ENCODE results near the gene TMEM215. TPM values are rescaled to one million over a fixed set of nuclear protein-coding genes. Genes with fewer than 3 reads are reported as not detected.
"Not testable (repeated sequence)": the region's sequence is repeated elsewhere in the genome, so short reads cannot be mapped to it uniquely, and the experiment has no call there.

TMEM215 gene
- total RNA-seq, result not detected in 2 replicates
- polyA plus RNA-seq (2012), result not detected

DNA sequence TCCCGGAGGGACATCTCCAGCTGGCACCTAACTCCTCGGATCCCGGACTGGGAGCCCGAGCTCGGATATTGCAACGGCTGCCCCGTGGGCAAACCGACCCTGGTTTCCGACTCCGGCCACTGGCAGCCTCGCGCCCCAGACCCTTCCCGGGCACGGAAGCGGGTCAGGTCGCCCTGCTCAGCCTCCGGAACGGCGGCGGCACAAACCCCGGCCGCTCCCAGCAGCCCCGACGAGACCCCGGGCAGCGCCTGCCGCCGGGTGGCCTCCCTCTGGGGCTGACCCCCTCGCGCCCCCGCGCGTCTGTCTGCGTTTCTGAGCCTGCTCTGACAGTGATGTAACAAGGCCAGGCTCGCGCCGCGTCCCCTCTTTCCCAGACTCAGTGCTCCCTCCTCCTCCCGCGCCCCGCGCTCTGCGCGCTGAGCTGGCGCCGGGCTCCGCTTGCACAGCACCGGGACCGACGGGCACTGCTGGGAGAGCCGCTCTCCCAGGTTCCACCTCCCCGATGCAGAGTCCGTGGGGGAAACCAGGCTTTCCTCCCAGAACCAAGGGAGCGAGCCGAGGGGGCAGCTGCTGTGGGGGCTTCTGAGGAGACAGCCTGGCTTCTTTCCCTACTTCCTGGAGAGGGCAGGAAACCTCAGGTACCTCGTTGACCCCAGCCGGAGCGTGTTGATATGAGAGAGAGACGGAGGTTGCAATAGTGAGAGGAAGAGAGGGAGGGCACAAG lies at the start of gene TMEM215:
TSS of gene TMEM215 (plus strand) at position 373 of the 724 bp plus-strand sequence. CDS start 644 bp downstream, outside the sequence.
- DNase-seq (ENCODE audit: low read depth), result no peak

- no peak for DNase-seq (ENCODE audit: low read depth)
Measured at GRCh38 chr9:32735476-32735875, 47.9 kb upstream of the TMEM215 start.

- DNase-seq (ENCODE audit: low read depth), result no peak
Measured at GRCh38 chr9:32737378-32737777, 46.0 kb upstream of the TMEM215 start.

DNA sequence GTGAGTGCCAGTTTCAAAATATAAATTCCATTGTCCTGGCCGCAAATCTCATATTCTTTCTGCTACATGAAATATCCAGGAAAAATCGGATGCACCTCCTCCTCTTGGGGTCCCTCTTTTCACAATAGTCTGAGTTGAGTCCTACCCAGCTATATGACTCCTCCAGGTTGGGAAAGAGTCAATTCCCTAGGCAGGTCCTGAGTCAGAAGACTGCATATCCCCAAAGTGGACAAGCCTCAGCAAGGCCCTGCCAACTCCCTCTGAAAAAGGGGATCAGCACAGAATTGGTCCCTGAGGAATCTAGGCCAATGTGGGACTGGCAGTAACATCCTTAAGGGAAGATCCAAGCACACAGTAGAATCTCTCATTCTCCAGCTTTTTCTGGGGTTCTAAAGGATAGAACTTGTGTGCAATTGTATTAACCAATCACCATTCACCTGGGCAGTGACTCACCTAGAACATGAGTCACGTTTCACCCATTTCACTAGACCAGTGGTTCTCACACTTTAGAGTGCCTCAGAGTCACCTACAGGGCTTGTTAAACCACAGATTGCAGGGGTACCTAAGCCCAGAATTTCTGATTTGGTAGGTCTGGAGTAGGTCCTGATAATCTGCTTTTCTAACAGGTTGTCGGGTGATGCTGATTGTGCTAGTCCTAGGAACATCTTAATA lies 44.7 kb upstream of the TMEM215 start:
- DNase-seq (ENCODE audit: low read depth), result no peak

- DNase-seq (ENCODE audit: low read depth), result no peak
Measured at GRCh38 chr9:32741706-32742105, 41.6 kb upstream of the TMEM215 start.

GRCh38 chr9:32742296-32742695 lies 41.0 kb upstream of the TMEM215 start:
- DNase-seq (ENCODE audit: low read depth), result no peak

DNA sequence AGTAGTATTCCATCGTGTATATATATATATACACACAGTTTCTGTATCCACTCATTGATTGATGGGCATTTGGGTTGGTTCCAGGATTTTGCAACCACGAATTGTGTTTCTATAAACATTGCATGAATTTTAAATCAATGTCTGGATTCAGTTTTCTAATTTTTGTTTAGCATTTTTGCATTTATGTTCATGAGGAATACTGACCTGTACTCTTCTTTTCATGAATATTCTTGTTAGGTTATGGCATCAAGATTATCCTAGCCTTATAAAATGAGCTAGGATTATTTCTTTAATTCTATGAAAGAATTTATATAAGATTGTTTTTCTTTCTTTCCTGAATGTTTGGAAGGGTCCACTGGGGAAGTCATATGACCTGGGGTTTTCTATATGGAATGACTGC lies 35.3 kb upstream of the TMEM215 start:
- DNase-seq (ENCODE audit: low read depth), result no peak

GRCh38 chr9:32755730-32756129 lies 27.6 kb upstream of the TMEM215 start:
- DNase-seq (ENCODE audit: low read depth), result no peak

GRCh38 chr9:32764139-32764538 lies 19.2 kb upstream of the TMEM215 start:
- no peak for DNase-seq (ENCODE audit: low read depth)

DNA sequence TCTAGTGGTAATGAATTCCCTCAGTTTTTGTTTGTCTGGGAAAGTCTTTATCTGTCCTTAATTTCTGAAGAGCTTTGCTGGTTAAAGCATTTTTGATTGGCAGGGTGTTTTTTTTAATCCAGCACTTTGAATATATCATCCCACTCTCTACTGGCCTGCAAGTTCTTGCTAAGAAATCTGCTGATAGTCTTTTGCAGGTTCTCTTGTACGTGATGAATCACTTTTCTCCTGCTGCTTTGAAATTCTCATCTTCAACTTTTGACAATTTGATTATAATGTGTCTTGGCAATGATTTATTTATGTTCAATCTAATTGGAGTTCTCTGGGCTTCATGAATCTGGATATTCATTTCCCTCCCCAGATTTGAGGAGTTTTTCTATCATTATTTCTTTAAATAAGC lies 8.1 kb upstream of the TMEM215 start:
- no peak for DNase-seq (ENCODE audit: low read depth)

DNA sequence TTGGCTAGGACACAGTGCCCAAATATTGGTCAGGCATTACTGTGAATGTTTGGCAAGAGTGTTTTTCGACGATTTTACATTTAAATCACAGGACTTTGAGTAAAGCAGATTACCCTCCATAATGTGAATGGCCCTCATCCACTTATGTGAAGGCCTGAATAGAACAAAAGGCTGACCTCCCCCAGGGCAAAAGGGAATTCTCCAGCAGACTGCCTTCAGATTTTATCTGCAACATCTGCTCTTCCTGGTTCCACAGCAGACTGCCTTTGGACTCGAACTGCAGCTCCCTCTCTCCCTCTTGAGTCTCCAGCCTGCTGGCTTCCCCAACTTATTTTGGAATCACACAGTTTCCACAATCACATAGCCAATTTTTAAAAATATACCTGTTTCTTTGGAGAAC lies 7.1 kb upstream of the TMEM215 start:
- no peak for DNase-seq (ENCODE audit: low read depth)

DNA sequence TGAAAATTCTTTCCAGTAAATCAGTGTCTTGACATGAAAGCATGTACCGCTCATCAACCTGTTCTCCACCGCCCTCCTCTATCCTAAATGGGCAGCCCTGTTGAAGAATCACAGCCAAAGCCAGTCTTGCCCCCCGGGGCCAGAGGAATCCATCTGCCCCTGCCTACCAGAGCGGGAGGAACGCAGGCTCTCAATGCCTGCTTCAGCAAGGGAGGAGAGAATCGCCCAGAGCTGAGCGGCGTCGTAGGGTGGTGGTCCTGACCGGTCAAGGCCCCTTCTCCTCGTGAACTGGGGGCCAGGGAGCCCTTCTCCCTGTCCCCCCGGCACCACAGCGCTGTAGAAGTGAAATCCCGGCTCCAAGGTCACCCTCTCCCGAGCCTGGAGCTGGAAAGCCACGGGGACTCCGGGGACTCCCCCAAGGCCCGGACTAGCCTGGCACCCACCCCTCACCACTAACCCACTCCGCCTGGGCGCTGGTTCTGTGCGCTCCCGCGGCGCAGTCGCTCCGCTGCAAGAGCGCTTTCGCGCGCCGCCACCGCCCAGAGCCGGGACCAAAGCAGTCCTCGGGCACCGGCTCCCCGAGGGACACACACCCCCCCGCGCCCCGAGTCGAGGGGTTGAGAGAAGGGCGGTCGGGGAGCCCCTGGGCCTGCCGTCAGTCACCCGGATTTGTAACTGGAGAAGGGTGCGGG lies 718 bp upstream of the TMEM215 start:
- no peak for DNase-seq (ENCODE audit: low read depth)

GRCh38 chr9:32787816-32788215 lies 4.5 kb downstream of the TMEM215 start:
- DNase-seq (ENCODE audit: low read depth), result no peak

- DNase-seq (ENCODE audit: low read depth), result not testable (repeated sequence)
Measured at GRCh38 chr9:32796015-32796414, 12.7 kb downstream of the TMEM215 start.

- no peak for DNase-seq (ENCODE audit: low read depth)
Measured at GRCh38 chr9:32801530-32801929, 18.2 kb downstream of the TMEM215 start.

DNA sequence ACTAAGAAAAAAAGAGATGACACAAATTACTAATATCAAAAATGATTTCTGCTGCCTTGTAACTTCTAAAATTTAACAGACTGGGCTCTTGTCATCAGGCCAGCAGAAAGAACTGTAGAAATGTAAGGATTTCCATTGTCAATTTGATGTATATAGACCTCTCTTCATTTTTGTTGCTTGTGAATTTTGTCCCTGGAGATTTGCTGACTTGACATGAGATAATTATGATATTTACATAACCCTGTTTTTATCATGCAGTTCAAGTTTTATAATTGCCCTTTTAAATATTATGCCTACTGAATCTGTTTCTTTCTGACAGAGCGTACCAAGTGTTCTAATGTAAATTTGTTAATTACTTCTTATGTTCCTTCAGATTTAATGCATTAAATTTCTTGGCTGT lies 23.9 kb downstream of the TMEM215 start:
- no peak for DNase-seq (ENCODE audit: low read depth)

- DNase-seq (ENCODE audit: low read depth), result no peak
Measured at GRCh38 chr9:32811246-32811645, 27.9 kb downstream of the TMEM215 start.

GRCh38 chr9:32820322-32820721 lies 37.0 kb downstream of the TMEM215 start:
- DNase-seq (ENCODE audit: low read depth), result no peak

DNA sequence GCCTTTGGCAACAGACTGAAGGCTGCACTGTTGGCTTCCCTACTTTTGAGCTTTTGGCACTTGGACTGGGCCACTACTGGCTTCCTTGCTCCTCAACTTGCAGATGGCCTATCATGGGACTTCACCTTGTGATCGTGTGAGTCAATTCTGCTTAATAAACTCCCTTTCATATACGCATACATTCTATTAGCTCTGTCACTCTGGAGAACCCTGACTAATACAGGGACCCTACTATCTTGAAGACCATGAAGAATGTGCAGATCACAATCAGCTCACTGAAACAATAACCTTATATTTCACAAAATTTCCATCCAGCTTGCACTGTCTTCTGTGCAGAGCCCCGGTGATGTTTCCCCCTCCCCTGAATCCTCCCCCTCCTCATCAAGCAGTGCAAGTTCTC lies 39.8 kb downstream of the TMEM215 start:
- no peak for DNase-seq (ENCODE audit: low read depth)

GRCh38 chr9:32823551-32823950 lies 40.2 kb downstream of the TMEM215 start:
- DNase-seq (ENCODE audit: low read depth), result no peak

GRCh38 chr9:32825203-32825602 lies 41.9 kb downstream of the TMEM215 start:
- DNase-seq (ENCODE audit: low read depth), result no peak

- no peak for DNase-seq (ENCODE audit: low read depth)
Measured at GRCh38 chr9:32828861-32829260, 45.5 kb downstream of the TMEM215 start.

Data from myocyte (in vitro differentiated cells).